HFF-Myc (cell line): ENCODE measurements around the gene DOCK4.

Experiments used
- DNase-seq: peaks from one replicate; pipeline ENCODE4 v3.0.0-alpha.2; 2011; ENCODE audit warnings: low read depth; ENCODE audit errors: extremely low read depth
- H3K4me3 ChIP-seq: replicated peaks from 2 replicates; pipeline ENCODE4 v1.5.1; 2011; ENCODE audit warnings: low read depth, mild to moderate bottlenecking, control low read depth, low read length
- TF ChIP-seq, protein P1 (sequence below): IDR thresholded peaks from 2 replicates; pipeline ENCODE4 v1.5.1; 2012; ENCODE audit warnings: mild to moderate bottlenecking, low read depth, low read length, control low read depth; ENCODE audit errors: missing control alignments

The DOCK4 gene

DNA sequence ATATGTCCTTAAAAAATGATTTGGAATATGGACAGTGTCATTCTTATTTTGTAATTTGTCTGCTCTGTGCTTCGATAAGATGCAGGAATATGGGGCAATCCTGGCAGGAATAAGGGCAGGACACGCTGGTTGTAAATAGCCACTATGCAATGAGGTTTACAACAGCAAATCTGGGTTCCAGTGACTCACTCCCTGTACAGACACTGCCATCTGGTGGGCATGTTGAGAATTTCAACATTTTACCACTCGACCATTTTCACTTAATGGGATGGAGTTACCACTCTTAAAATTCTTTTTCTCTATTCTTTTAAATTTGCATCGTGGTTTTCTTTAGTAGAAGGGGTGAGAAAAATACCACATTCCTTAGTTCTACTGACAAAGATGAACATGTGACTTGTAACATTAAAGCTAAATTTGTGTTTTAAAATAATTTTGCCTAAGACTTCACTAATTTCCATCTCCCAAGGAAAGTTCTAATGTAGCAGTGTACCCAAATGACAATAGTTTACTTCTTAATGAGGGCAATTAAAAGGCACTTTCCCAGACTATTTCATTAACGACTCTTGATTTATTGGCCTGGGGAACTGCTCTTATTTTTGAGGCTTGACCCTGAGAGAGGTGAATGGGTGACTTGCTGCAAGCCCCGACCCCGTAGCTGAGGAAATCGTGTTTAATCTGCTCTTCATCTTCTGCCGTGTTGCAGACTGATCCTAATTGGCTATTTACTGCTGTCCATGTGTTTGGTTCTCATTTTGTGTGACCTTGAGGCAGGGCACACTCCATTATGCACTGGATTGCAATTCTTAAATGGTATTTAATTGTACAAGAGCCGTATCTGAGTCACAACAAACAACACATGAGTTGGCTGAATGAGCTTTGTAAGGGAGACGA, 470.3 kb downstream of the DOCK4 start:
- TF ChIP-seq, protein P1, sequence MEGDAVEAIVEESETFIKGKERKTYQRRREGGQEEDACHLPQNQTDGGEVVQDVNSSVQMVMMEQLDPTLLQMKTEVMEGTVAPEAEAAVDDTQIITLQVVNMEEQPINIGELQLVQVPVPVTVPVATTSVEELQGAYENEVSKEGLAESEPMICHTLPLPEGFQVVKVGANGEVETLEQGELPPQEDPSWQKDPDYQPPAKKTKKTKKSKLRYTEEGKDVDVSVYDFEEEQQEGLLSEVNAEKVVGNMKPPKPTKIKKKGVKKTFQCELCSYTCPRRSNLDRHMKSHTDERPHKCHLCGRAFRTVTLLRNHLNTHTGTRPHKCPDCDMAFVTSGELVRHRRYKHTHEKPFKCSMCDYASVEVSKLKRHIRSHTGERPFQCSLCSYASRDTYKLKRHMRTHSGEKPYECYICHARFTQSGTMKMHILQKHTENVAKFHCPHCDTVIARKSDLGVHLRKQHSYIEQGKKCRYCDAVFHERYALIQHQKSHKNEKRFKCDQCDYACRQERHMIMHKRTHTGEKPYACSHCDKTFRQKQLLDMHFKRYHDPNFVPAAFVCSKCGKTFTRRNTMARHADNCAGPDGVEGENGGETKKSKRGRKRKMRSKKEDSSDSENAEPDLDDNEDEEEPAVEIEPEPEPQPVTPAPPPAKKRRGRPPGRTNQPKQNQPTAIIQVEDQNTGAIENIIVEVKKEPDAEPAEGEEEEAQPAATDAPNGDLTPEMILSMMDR, result peak; percentile 72
- H3K4me3 ChIP-seq, result no peak overlapping the region
- peak; percentile 69 for DNase-seq

DNA sequence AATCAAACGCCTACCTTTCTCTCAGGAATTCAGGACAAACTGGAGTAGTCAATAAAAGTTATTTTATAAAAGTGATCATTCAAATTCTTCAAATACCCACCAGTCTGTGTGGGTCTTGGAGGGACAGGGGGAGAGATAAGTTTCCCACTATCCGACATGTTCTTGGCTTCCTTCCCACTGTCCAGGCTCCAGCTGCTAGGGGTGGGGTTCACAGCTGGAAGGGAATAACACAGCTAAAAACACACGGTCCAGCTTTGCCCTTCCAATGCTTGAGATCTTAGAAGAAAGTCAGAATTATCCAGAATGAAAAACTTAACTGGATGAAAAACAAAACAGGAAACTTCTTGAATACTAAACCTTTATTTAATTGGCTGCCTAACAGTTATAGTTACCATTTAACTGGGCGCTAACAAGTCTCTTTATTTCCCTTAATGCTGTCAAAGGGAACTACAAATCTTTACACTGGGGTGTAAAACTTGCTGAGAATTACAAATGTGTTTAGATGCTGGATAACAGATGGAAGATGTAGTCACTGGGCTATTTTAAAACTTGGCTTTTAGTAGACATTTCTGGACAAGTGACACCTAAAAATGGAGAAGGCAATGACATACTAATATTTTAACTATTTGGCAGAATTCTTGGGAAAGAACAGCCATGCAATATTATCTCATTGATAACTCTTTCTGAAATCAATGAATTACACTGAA, 471.1 kb downstream of the DOCK4 start:
- DNase-seq, result no peak
- H3K4me3 ChIP-seq, result no peak overlapping the region
- TF ChIP-seq, protein P1, result no peak

DNA sequence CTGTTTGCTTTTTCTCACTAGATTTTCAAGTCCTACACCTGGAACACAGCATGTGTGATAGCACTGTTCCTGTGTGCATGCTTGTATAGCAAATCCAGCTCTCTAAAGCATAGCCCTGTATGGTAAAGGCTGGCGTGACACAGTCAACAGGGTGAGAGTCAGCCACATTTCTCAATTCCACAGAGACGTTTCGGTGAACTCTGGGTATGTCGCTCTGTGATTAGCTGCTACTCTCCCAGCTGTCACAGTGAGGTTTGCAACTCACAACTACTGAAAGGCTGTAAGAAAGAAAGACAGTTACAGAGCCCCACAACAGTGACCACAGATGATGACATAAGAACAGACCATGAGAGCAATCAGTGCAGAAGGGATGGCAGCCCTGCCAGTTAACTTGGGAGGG, 473.3 kb downstream of the DOCK4 start:
- DNase-seq, result no peak
- TF ChIP-seq, protein P1, result no peak
- H3K4me3 ChIP-seq, result no peak overlapping the region

DNA sequence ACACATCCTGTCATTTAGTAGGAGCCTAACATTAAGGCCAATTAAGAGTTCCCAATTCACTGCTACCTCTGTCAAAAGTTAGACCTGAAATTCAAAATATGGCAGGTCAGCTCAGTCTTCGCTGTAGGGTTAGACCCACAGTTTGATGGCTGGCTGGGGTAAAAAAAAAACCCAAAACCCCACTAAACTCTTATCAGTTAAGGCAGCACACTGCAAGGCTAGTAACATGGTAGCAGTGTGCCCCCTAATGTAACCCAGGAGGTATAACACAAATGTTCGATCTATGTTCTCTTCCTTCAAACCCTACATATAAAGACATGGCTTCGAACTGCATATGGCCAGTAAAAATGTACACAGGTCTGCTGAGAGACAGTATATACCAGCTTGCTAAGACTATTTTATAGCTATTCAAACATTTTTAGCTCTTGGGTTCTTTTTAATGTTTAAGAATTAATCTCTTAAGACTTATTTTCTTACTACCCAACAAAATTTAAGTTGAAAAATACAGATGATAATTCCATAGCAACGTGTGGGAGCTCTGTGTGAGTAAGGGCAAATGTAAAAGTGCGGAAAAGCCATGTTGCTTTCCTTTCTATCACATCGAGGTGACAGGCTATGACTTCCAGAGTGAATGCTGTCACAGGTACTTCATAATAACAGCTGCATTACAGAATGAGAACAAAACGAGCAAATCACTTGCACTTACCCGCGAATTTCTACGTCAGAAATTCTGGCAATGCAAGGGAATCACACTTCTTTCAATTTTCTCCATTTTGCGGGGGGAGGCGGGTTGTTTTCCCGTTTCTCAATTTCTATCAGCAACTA, 475.5 kb downstream of the DOCK4 start:
- no peak overlapping the region for H3K4me3 ChIP-seq
- TF ChIP-seq, protein P1, result peak; percentile 55
- no peak for DNase-seq

DNA sequence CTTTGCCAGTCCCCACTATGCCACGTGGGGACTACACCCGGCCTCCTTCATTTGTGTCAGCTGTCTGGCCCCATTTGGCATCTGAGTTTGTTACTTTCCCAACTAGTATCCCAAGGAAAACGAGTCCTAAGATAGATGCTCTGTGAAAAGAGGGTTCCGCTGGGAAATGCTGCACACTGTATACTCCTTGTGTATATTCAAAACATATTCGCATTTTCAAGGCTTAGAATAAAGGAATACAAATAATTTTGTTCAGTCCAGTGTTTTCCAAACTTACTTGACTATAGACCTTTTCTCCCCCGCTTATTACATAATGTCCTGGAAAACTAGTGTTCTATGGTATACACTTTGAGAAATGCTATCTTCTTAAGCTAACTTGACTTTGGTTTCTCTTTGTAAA, 476.1 kb downstream of the DOCK4 start:
- TF ChIP-seq, protein P1, result no peak
- DNase-seq, result no peak
- no peak overlapping the region for H3K4me3 ChIP-seq

DNA sequence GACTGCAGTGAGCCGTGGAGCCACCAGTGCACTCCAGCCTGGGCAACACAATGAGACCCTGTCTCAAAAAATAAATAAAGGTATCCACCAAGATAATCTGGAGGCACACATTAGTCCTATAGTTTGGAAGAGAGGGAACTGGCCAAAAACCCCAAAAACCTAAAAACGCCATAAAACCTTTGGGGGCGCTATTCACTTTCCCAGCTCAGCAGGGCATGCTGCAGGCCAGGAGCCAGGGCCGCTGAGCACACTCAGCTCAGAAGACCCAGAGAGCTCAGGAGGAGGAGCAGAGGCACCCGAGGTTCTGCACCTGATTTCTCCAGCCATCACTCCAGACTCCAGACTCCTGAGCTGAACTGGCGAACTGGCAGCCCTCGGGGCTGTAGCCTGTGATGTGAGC, 476.7 kb downstream of the DOCK4 start:
- TF ChIP-seq, protein P1, result no peak
- DNase-seq, result no peak
- no peak overlapping the region for H3K4me3 ChIP-seq
